WTC11 (cell line): ENCODE data around the gene SNX8. TPM values are rescaled to one million over a fixed set of nuclear protein-coding genes. Genes with fewer than 3 reads are reported as not detected.

ENCODE experiments used
- ATAC-seq: fragments of 200-7000 bp; cut with Tn5 transposase; 2 replicates; pipeline ENCODE4 v1.10.0; 2021; ENCODE audit warnings: mild to moderate bottlenecking, moderate library complexity
- CTCF ChIA-PET: fragments of 300-600 bp; sonication (Branson Sonifier 250); formaldehyde crosslinking; loops from one replicate; lab custom pipeline; 2021; ENCODE audit warnings: antibody characterized with exemption; lab: Charles Lee
- POLR2A ChIA-PET: fragments of 350-600 bp; sonication (Branson Sonifier 250); formaldehyde crosslinking; loops from one replicate; lab custom pipeline; 2021; ENCODE audit warnings: antibody characterized with exemption; lab: Charles Lee
- DNase-seq: peaks from one replicate; pipeline ENCODE4 v3.0.0; 2021; ENCODE audit warnings: low spot score
- H3K27ac Mint-ChIP-seq: 2 replicates; pipeline ENCODE4 v1.8.0; 2021; ENCODE audit warnings: mixed read lengths
- H3K27me3 Mint-ChIP-seq: 2 replicates; pipeline ENCODE4 v1.8.0; 2021; ENCODE audit warnings: low read depth, mild to moderate bottlenecking, moderate library complexity, mixed read lengths
- H3K36me3 Mint-ChIP-seq: 2 replicates; pipeline ENCODE4 v1.8.0; 2021; ENCODE audit warnings: mixed read lengths
- H3K4me1 Mint-ChIP-seq: 2 replicates; pipeline ENCODE4 v1.8.0; 2022; ENCODE audit warnings: mixed read lengths
- H3K4me3 Mint-ChIP-seq: 2 replicates; pipeline ENCODE4 v1.8.0; 2021; ENCODE audit warnings: mild to moderate bottlenecking, moderate library complexity, mixed read lengths
- H3K9me3 Mint-ChIP-seq: 2 replicates; pipeline ENCODE4 v1.8.0; 2021; ENCODE audit warnings: mixed read lengths
- AR ChIP-seq: fragments of 250-450 bp; sonication (Bioruptor Pico); IDR thresholded peaks from 2 replicates; pipeline ENCODE4 v1.9.0; 2021; ENCODE audit warnings: mild to moderate bottlenecking
- CBFB ChIP-seq: sonication (generic); formaldehyde crosslinking; IDR thresholded peaks from 2 replicates; pipeline ENCODE4 v1.8.1; 2022; ENCODE audit warnings: mild to moderate bottlenecking, low read depth, missing genetic modification reagents
- CREB1 ChIP-seq: sonication (generic); formaldehyde crosslinking; IDR thresholded peaks from 2 replicates; pipeline ENCODE4 v1.8.0; 2023; ENCODE audit warnings: mild to moderate bottlenecking, missing genetic modification reagents
- CREM ChIP-seq: sonication (generic); formaldehyde crosslinking; IDR thresholded peaks from 2 replicates; pipeline ENCODE4 v1.8.1; 2022; ENCODE audit warnings: mild to moderate bottlenecking, missing genetic modification reagents, moderate library complexity
- ETV6 ChIP-seq: sonication (generic); formaldehyde crosslinking; IDR thresholded peaks from 2 replicates; pipeline ENCODE4 v1.8.1; 2022; ENCODE audit warnings: mild to moderate bottlenecking, missing genetic modification reagents
- GTF2I ChIP-seq: fragments of 250-450 bp; sonication (Bioruptor Pico); conservative IDR thresholded peaks from 2 replicates; pipeline ENCODE4 v1.4.0; 2021; ENCODE audit warnings: mild to moderate bottlenecking
- IRF1 ChIP-seq: sonication (generic); formaldehyde crosslinking; IDR thresholded peaks from 2 replicates; pipeline ENCODE4 v1.8.0; 2023; ENCODE audit warnings: missing genetic modification reagents
- MAX ChIP-seq: sonication (generic); formaldehyde crosslinking; IDR thresholded peaks from 2 replicates; pipeline ENCODE4 v1.8.0; 2022; ENCODE audit warnings: mild to moderate bottlenecking, missing genetic modification reagents
- NFATC4 ChIP-seq: fragments of 250-450 bp; sonication (Bioruptor Pico); IDR thresholded peaks from 2 replicates; pipeline ENCODE4 v1.9.0; 2021; ENCODE audit warnings: mild to moderate bottlenecking
- NR2C2 ChIP-seq: sonication (generic); formaldehyde crosslinking; IDR thresholded peaks from 2 replicates; pipeline ENCODE4 v1.8.0; 2022; ENCODE audit warnings: mild to moderate bottlenecking, missing genetic modification reagents
- PREB ChIP-seq: sonication (generic); formaldehyde crosslinking; IDR thresholded peaks from 2 replicates; pipeline ENCODE4 v1.8.1; 2022; ENCODE audit warnings: mild to moderate bottlenecking, missing genetic modification reagents, moderate library complexity, borderline replicate concordance
- RORB ChIP-seq: fragments of 250-450 bp; sonication (Bioruptor Pico); IDR thresholded peaks from 2 replicates; pipeline ENCODE4 v1.9.0; 2021; ENCODE audit warnings: mild to moderate bottlenecking
- SMAD4 ChIP-seq: sonication (generic); formaldehyde crosslinking; IDR thresholded peaks from 2 replicates; pipeline ENCODE4 v1.8.0; 2022; ENCODE audit warnings: mild to moderate bottlenecking, missing genetic modification reagents
- TEAD1 ChIP-seq: sonication (generic); formaldehyde crosslinking; IDR thresholded peaks from 2 replicates; pipeline ENCODE4 v1.8.0; 2022; ENCODE audit warnings: mild to moderate bottlenecking, missing genetic modification reagents
- ZNF121 ChIP-seq: sonication (generic); formaldehyde crosslinking; IDR thresholded peaks from 2 replicates; pipeline ENCODE4 v1.8.0; 2023; ENCODE audit warnings: missing genetic modification reagents
- ZNF425 ChIP-seq: fragments of 250-450 bp; sonication (Bioruptor Pico); conservative IDR thresholded peaks from 2 replicates; pipeline ENCODE4 v1.9.0; 2021; ENCODE audit warnings: mild to moderate bottlenecking
- ZNF532 ChIP-seq: fragments of 250-450 bp; sonication (Bioruptor Pico); IDR thresholded peaks from 2 replicates; pipeline ENCODE4 v1.9.0; 2021; ENCODE audit warnings: mild to moderate bottlenecking, borderline replicate concordance
- total RNA-seq: library from RNA; stranded (reverse); gene quantifications from 3 replicates; pipeline ENCODE4 v1.2.3, GENCODE V29; 2021

The SNX8 gene
- total RNA-seq, 1 experiment from 2014 or later = 50.8 TPM

GRCh38 chr7:2245883-2246675, 68.2 kb downstream of the SNX8 start:
- POLR2A ChIA-PET = interaction anchor here (0.6 kb wide), 1 partner anchor 75 kb away, joined by 3 read pairs; no protein-coding TSS in a partner anchor
- H3K9me3 Mint-ChIP-seq = no peaks in the 10 kb centered on the region
- no peak for DNase-seq
- TF ChIP-seq RORB (no peak), CREB1 (CRISPR knock-in tag) (no peak), CREM (no peak), MAX (CRISPR knock-in tag) (no peak), NFATC4 (CRISPR knock-in tag) (no peak), SMAD4 (no peak), ZNF532 (no peak), ZNF121 (no peak), IRF1 (CRISPR knock-in tag) (no peak), CBFB (CRISPR knock-in tag) (no peak), NR2C2 (CRISPR knock-in tag) (no peak), ETV6 (no peak), TEAD1 (CRISPR knock-in tag) (no peak), ZNF425 (CRISPR knock-in tag) (no peak), GTF2I (CRISPR knock-in tag) (no peak), AR (no peak), PREB (CRISPR knock-in tag) (no peak)
- TF ChIP-seq, all 79 proteins: peak for 0
- CTCF ChIA-PET = interaction anchor here (1.3 to 2.2 kb wide), 2 partner anchors 75 to 102 kb away, joined by 4 to 8 read pairs; no protein-coding TSS in a partner anchor
- peak overlapping the region; percentile 62 for H3K27ac Mint-ChIP-seq
- ATAC-seq = no peak
- H3K27me3 Mint-ChIP-seq = no peaks in the 10 kb centered on the region
- H3K36me3 Mint-ChIP-seq = peaks cover 15% of the 10 kb centered on the region
- H3K4me3 Mint-ChIP-seq = no peak overlapping the region
- peaks cover 13% of the 10 kb centered on the region for H3K4me1 Mint-ChIP-seq
